Stimulated activated CD8-positive, alpha-beta memory T cell treated with anti-CD3 and anti-CD28 coated beads, Interleukin-2, amount 100 ng/mL, for 48 hours (primary cell): ENCODE results near the gene BAIAP2L2.
"Not testable (repeated sequence)": the region's sequence is repeated elsewhere in the genome, so short reads cannot be mapped to it uniquely, and the experiment has no call there.

ENCODE experiments used
- DNase-seq, 2 donors: peaks; one replicate each; pipeline ENCODE4 v3.0.0-alpha.2; 2020; ENCODE audit warnings: low read depth in 2 of 2

Gene BAIAP2L2

GRCh38 chr22:38081636-38081940, 28.9 kb downstream of the BAIAP2L2 start:
- no peak for DNase-seq

GRCh38 chr22:38080850-38081635, 29.4 kb downstream of the BAIAP2L2 start:
- DNase-seq = no peak

GRCh38 chr22:38080474-38080849, 30.0 kb downstream of the BAIAP2L2 start:
- DNase-seq = no peak

- no peak for DNase-seq
These were observed 30.7 kb downstream of the BAIAP2L2 start for GRCh38 chr22:38079804-38080203.

GRCh38 chr22:38079208-38079607, 31.3 kb downstream of the BAIAP2L2 start:
- not testable (repeated sequence) for DNase-seq

GRCh38 chr22:38078046-38078840, 32.2 kb downstream of the BAIAP2L2 start:
- no peak for DNase-seq

GRCh38 chr22:38077595-38077994, 32.9 kb downstream of the BAIAP2L2 start:
- no peak for DNase-seq

- no peak for DNase-seq
These were observed 33.4 kb downstream of the BAIAP2L2 start for GRCh38 chr22:38077096-38077495.

GRCh38 chr22:38075961-38076360, 34.5 kb downstream of the BAIAP2L2 start:
- no peak for DNase-seq

GRCh38 chr22:38075105-38075825, 35.2 kb downstream of the BAIAP2L2 start:
- no peak for DNase-seq

- no peak for DNase-seq
These were observed 36.0 kb downstream of the BAIAP2L2 start for GRCh38 chr22:38074181-38075104.

- DNase-seq = no peak
These were observed 37.0 kb downstream of the BAIAP2L2 start for GRCh38 chr22:38073150-38074130.

GRCh38 chr22:38072322-38073149, 37.9 kb downstream of the BAIAP2L2 start:
- no peak for DNase-seq

GRCh38 chr22:38071421-38072321, 38.8 kb downstream of the BAIAP2L2 start:
- no peak for DNase-seq

- no peak for DNase-seq
These were observed 40.1 kb downstream of the BAIAP2L2 start for GRCh38 chr22:38070250-38070921.

- no peak for DNase-seq
These were observed 40.9 kb downstream of the BAIAP2L2 start for GRCh38 chr22:38069372-38070249.
